Iris pigment epithelial cell (primary cell): ENCODE results near the gene NUDT4B.
"Not testable (repeated sequence)": the region's sequence is repeated elsewhere in the genome, so short reads cannot be mapped to it uniquely, and the experiment has no call there.

Experiments used
- DNase-seq: peaks from one replicate; pipeline ENCODE4 v3.0.0-alpha.2; 2011; ENCODE audit warnings: low read depth

Gene NUDT4B

GRCh38 chr1:148738667-148739066 is 9.9 kb upstream of the NUDT4B start:
- not testable (repeated sequence) for DNase-seq

- not testable (repeated sequence) for DNase-seq
These were observed 5.4 kb upstream of the NUDT4B start for GRCh38 chr1:148743200-148743599.

- not testable (repeated sequence) for DNase-seq
These were observed 4.6 kb upstream of the NUDT4B start for GRCh38 chr1:148743726-148744720.

GRCh38 chr1:148749335-148749681 is 734 bp downstream of the NUDT4B start:
- DNase-seq: not testable (repeated sequence)

GRCh38 chr1:148756231-148756630 is 7.7 kb downstream of the NUDT4B start:
- not testable (repeated sequence) for DNase-seq

GRCh38 chr1:148757446-148757845 is 8.9 kb downstream of the NUDT4B start:
- not testable (repeated sequence) for DNase-seq

- not testable (repeated sequence) for DNase-seq
These were observed 9.8 kb downstream of the NUDT4B start for GRCh38 chr1:148758412-148758811.

- DNase-seq: not testable (repeated sequence)
These were observed 10.4 kb downstream of the NUDT4B start for GRCh38 chr1:148758925-148759324.

- not testable (repeated sequence) for DNase-seq
These were observed 11.2 kb downstream of the NUDT4B start for GRCh38 chr1:148759749-148760148.

- not testable (repeated sequence) for DNase-seq
These were observed 11.6 kb downstream of the NUDT4B start for GRCh38 chr1:148760206-148760605.

- DNase-seq: not testable (repeated sequence)
These were observed 12.8 kb downstream of the NUDT4B start for GRCh38 chr1:148761360-148761759.

GRCh38 chr1:148765238-148766019 is 16.9 kb downstream of the NUDT4B start:
- not testable (repeated sequence) for DNase-seq

- not testable (repeated sequence) for DNase-seq
These were observed 20.0 kb downstream of the NUDT4B start for GRCh38 chr1:148768541-148768940.

GRCh38 chr1:148769495-148769894 is 20.9 kb downstream of the NUDT4B start:
- DNase-seq: not testable (repeated sequence)

GRCh38 chr1:148773690-148774089 is 25.1 kb downstream of the NUDT4B start:
- not testable (repeated sequence) for DNase-seq

GRCh38 chr1:148774102-148774501 is 25.5 kb downstream of the NUDT4B start:
- DNase-seq: not testable (repeated sequence)

GRCh38 chr1:148775263-148775662 is 26.7 kb downstream of the NUDT4B start:
- not testable (repeated sequence) for DNase-seq

- not testable (repeated sequence) for DNase-seq
These were observed 29.1 kb downstream of the NUDT4B start for GRCh38 chr1:148777649-148778048.

- not testable (repeated sequence) for DNase-seq
These were observed 31.8 kb downstream of the NUDT4B start for GRCh38 chr1:148780404-148780803.

GRCh38 chr1:148791543-148792099 is 43.0 kb downstream of the NUDT4B start:
- DNase-seq: not testable (repeated sequence)

- not testable (repeated sequence) for DNase-seq
These were observed 45.3 kb downstream of the NUDT4B start for GRCh38 chr1:148793762-148794332.
